Naive thymus-derived CD4-positive, alpha-beta T cell (primary cell): ENCODE measurements around the gene ADGRB3. TPM values are rescaled to one million over a fixed set of nuclear protein-coding genes. Genes with fewer than 3 reads are reported as not detected.

ENCODE experiments used
- ATAC-seq: fragments of 150-1000 bp; cut with Tn5 transposase; 2 replicates; pipeline ENCODE4 v1.10.0; 2021; ENCODE audit warnings: mild to moderate bottlenecking, moderate library complexity
- CTCF ChIA-PET: fragments of 350-600 bp; sonication (Branson Sonifier 250); formaldehyde crosslinking; loops from one replicate; lab custom pipeline; 2021; ENCODE audit warnings: antibody characterized with exemption; lab: Charles Lee
- POLR2A ChIA-PET: fragments of 350-600 bp; sonication (Branson Sonifier 250); formaldehyde crosslinking; loops from one replicate; lab custom pipeline; 2021; ENCODE audit warnings: antibody characterized with exemption, inconsistent platforms; lab: Charles Lee
- DNase-seq, 9 donors: peaks; one replicate each; pipeline versions ENCODE4 v3.0.0 to v3.0.0-alpha.2; 2020 to 2022; ENCODE audit warnings: mixed read lengths in 1 of 9
- H3K27ac ChIP-seq: one replicate; pipeline ENCODE4 v1.7.0; 2013; ENCODE audit warnings: mild to moderate bottlenecking, low read depth, low read length, moderate library complexity
- H3K27me3 ChIP-seq, 2 donors: one replicate each; pipeline ENCODE4 v1.7.0; 2013; ENCODE audit warnings: low read length in 2 of 2, mild to moderate bottlenecking in 2 of 2, moderate library complexity in 2 of 2; ENCODE audit not compliant: control insufficient read depth in 2 of 2, insufficient read depth in 2 of 2
- H3K36me3 ChIP-seq, 3 experiments: 1 replicate in 2 of 3; 2 replicates in 1 of 3; pipeline ENCODE4 v1.7.0; 2013; ENCODE audit warnings: low read length in 3 of 3, mild to moderate bottlenecking in 3 of 3, moderate library complexity in 1 of 3; ENCODE audit not compliant: insufficient read depth in 3 of 3, control insufficient read depth in 2 of 3
- H3K4me1 ChIP-seq, 2 donors: one replicate each; pipeline ENCODE4 v1.7.0; 2013; ENCODE audit warnings: low read length in 2 of 2, mild to moderate bottlenecking in 2 of 2, moderate library complexity in 1 of 2; ENCODE audit not compliant: control insufficient read depth in 2 of 2, insufficient read depth in 2 of 2
- H3K4me3 ChIP-seq: 2 replicates; pipeline ENCODE4 v1.7.0; 2013; ENCODE audit warnings: mild to moderate bottlenecking, low read length
- H3K9me3 ChIP-seq, 3 experiments: 1 replicate in 2 of 3; 2 replicates in 1 of 3; pipeline ENCODE4 v1.7.0; 2013; ENCODE audit warnings: low read length in 3 of 3; ENCODE audit not compliant: control insufficient read depth in 2 of 3
- H3K27ac Mint-ChIP-seq, 9 donors: one replicate each; pipeline ENCODE4 v1.8.0; 2020 to 2022; ENCODE audit warnings: mixed read lengths in 9 of 9, mild to moderate bottlenecking in 8 of 9, moderate library complexity in 5 of 9, inconsistent platforms in 2 of 9
- H3K27me3 Mint-ChIP-seq, 5 donors: one replicate each; pipeline ENCODE4 v1.8.0; 2021 to 2022; ENCODE audit warnings: mixed read lengths in 5 of 5, mild to moderate bottlenecking in 1 of 5
- H3K36me3 Mint-ChIP-seq, 5 donors: one replicate each; pipeline ENCODE4 v1.8.0; 2020 to 2022; ENCODE audit warnings: mixed read lengths in 5 of 5, mild to moderate bottlenecking in 3 of 5, inconsistent platforms in 1 of 5
- H3K4me1 Mint-ChIP-seq, 7 donors: one replicate each; pipeline ENCODE4 v1.8.0; 2020 to 2022; ENCODE audit warnings: mixed read lengths in 7 of 7, mild to moderate bottlenecking in 3 of 7, inconsistent platforms in 1 of 7
- H3K4me3 Mint-ChIP-seq, 10 donors: one replicate each; pipeline ENCODE4 v1.8.0; 2020 to 2022; ENCODE audit warnings: mild to moderate bottlenecking in 10 of 10, mixed read lengths in 10 of 10, moderate library complexity in 6 of 10, inconsistent platforms in 2 of 10
- H3K9me3 Mint-ChIP-seq, 11 donors: one replicate each; pipeline ENCODE4 v1.8.0; 2020 to 2022; ENCODE audit warnings: mixed read lengths in 11 of 11, mild to moderate bottlenecking in 4 of 11, inconsistent platforms in 1 of 11, moderate library complexity in 1 of 11
- intact Hi-C, 2 donors: fragments of 100-400 bp; cut with micrococcal nuclease; formaldehyde crosslinking; loops; one replicate each; pipeline ENCODE4 v1.15.1; 2023
- polyA plus RNA-seq, 2 donors: library from polyadenylated mRNA; unstranded; fragments of 300-500 nt; fragmentation: Illumina TruSeq; gene quantifications; one replicate each; pipeline ENCODE4 v1.2.3, GENCODE V29; 2021
- total RNA-seq, 6 experiments: library from RNA in 5 of 6; stranded (reverse) in 5 of 6; gene quantifications; 1 replicate in 5 of 6; 2 replicates in 1 of 6; pipeline ENCODE4 v1.2.3 and lab custom pipeline; 2021 to 2026

Gene ADGRB3
- total and polyA plus RNA-seq, 7 experiments from 2014 or later, result not detected

GRCh38 chr6:68852791-68853190 lies 217.7 kb downstream of the ADGRB3 start:
- Histone ChIP-seq H3K27me3 (no peaks in the 10 kb centered on the region), H3K27ac (no peak overlapping the region), H3K4me1 (no peaks in the 10 kb centered on the region), H3K36me3 (no peaks in the 10 kb centered on the region), H3K4me3 (no peak overlapping the region), H3K9me3 (no peaks in the 10 kb centered on the region)
- peaks cover 0 to 17% (median 5%) of the 10 kb centered on the region in 11 donors for H3K9me3 Mint-ChIP-seq
- H3K27me3 Mint-ChIP-seq, result no peaks in the 10 kb centered on the region
- no peak overlapping the region for H3K4me3 Mint-ChIP-seq
- ATAC-seq, result no peak
- intact Hi-C loops, result no loop called here
- no peak overlapping the region for H3K27ac Mint-ChIP-seq
- peaks cover 0 to 4% (median 0%) of the 10 kb centered on the region in 5 donors for H3K36me3 Mint-ChIP-seq
- no peak for DNase-seq
- no peaks in the 10 kb centered on the region for H3K4me1 Mint-ChIP-seq
- CTCF ChIA-PET, result no interaction called here
- POLR2A ChIA-PET, result no interaction called here

DNA sequence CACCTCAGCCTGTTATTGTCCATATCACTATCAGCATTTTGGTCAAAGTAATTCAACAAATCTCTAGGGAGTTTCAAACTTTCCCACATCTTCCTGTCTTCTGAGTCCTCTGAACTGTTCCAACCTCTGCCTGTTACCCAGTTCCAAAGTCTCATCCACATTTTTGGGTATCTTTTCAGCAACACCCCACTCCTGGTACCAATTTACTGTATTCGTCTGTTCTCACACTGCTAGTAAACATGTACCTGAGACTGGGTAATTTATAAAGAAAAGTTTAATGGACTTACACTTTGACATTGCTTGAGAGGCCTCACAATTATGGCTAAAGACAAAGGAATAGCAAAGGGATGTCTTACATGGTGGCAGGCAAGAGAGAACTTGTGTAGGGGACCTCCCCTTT lies 224.2 kb downstream of the ADGRB3 start:
- H3K4me3 Mint-ChIP-seq, result no peak overlapping the region
- ChIA-PET POLR2A (no interaction called here), CTCF (no interaction called here)
- Histone ChIP-seq H3K4me1 (no peaks in the 10 kb centered on the region), H3K9me3 (peaks cover 0 to 9% (median 0%) of the 10 kb centered on the region in 3 experiments), H3K4me3 (no peak overlapping the region), H3K27ac (no peak overlapping the region), H3K36me3 (no peaks in the 10 kb centered on the region), H3K27me3 (no peaks in the 10 kb centered on the region)
- ATAC-seq (no peak), DNase-seq (no peak)
- peaks cover 0 to 7% (median 4%) of the 10 kb centered on the region in 5 donors for H3K36me3 Mint-ChIP-seq
- no peak overlapping the region for H3K27ac Mint-ChIP-seq
- H3K27me3 Mint-ChIP-seq, result no peaks in the 10 kb centered on the region
- no peaks in the 10 kb centered on the region for H3K4me1 Mint-ChIP-seq
- H3K9me3 Mint-ChIP-seq, result peaks cover 7 to 46% (median 10%) of the 10 kb centered on the region in 11 donors
- intact Hi-C loops, result no loop called here

DNA sequence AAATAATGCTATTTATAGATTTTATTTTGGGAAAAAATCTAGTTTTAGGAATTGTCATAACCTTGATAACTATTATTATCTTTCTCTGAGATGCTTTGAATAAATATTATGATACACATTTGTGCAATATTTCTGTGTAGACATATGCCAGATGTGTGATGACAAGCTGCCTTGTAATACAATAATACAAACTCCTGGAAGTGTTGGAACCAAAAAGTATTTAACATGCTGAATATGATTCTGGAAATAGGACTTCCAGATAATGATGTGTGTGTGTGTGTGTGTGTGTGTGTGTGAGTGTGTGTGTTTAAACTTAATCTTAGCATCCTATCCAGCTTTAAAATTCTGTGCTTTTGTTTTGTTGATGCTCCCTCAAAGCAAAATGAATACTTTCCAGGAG lies 233.6 kb downstream of the ADGRB3 start:
- no peaks in the 10 kb centered on the region for H3K4me1 ChIP-seq
- no peaks in the 10 kb centered on the region for H3K27me3 ChIP-seq
- Mint-ChIP-seq H3K9me3 (peaks cover 0 to 13% (median 7%) of the 10 kb centered on the region in 11 donors), H3K27ac (no peak overlapping the region), H3K4me3 (no peak overlapping the region), H3K27me3 (no peaks in the 10 kb centered on the region), H3K36me3 (peaks cover 0 to 8% (median 0%) of the 10 kb centered on the region in 5 donors), H3K4me1 (no peaks in the 10 kb centered on the region)
- H3K27ac ChIP-seq, result no peak overlapping the region
- ATAC-seq, result no peak
- H3K9me3 ChIP-seq, result no peaks in the 10 kb centered on the region
- no peak overlapping the region for H3K4me3 ChIP-seq
- intact Hi-C loops, result no loop called here
- no peak for DNase-seq
- ChIA-PET POLR2A (no interaction called here), CTCF (no interaction called here)
- H3K36me3 ChIP-seq, result no peaks in the 10 kb centered on the region

DNA sequence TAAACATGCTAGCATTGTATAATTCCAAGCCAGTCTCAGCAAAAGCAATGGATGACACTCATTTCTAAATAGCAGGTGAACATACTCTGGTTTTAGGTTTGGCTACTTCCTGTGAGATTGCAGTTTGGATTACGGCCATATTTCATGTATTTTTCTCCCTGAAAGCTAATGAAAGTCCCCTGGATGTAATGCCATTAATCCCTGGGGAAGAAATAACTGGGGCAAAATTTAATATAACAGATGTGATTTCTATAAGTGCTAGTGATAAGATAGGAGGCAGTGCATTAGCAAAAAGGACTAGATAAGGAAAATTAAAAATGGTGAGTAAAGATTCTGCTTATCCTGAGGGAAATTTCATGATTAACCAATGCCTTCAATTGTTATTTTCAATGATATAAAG lies 238.2 kb downstream of the ADGRB3 start:
- no peaks in the 10 kb centered on the region for H3K9me3 ChIP-seq
- CTCF ChIA-PET, result interaction anchor here (0.6 kb wide), 1 partner anchor 1796 kb away, joined by 3 read pairs; no protein-coding TSS in a partner anchor
- H3K27me3 ChIP-seq, result no peaks in the 10 kb centered on the region
- H3K9me3 Mint-ChIP-seq, result peaks cover 0 to under 1% (median 0%) of the 10 kb centered on the region in 11 donors
- no peaks in the 10 kb centered on the region for H3K27me3 Mint-ChIP-seq
- H3K4me3 Mint-ChIP-seq, result no peak overlapping the region
- ATAC-seq (no peak), DNase-seq (no peak)
- intact Hi-C loops, result loop anchor here in 1 of 2 donors (10.0 kb wide), 1 partner anchor 852 kb away; no protein-coding TSS in a partner anchor
- H3K36me3 ChIP-seq, result no peaks in the 10 kb centered on the region
- no peak overlapping the region for H3K27ac ChIP-seq
- H3K4me3 ChIP-seq, result no peak overlapping the region
- POLR2A ChIA-PET, result no interaction called here
- H3K27ac Mint-ChIP-seq, result no peak overlapping the region
- H3K36me3 Mint-ChIP-seq, result no peaks in the 10 kb centered on the region
- no peaks in the 10 kb centered on the region for H3K4me1 ChIP-seq
- no peaks in the 10 kb centered on the region for H3K4me1 Mint-ChIP-seq

GRCh38 chr6:68874747-68875146 lies 239.7 kb downstream of the ADGRB3 start:
- ChIA-PET CTCF (no interaction called here), POLR2A (no interaction called here)
- Histone ChIP-seq H3K9me3 (no peaks in the 10 kb centered on the region), H3K27me3 (no peaks in the 10 kb centered on the region), H3K36me3 (no peaks in the 10 kb centered on the region), H3K27ac (no peak overlapping the region), H3K4me1 (no peaks in the 10 kb centered on the region), H3K4me3 (no peak overlapping the region)
- H3K9me3 Mint-ChIP-seq, result no peaks in the 10 kb centered on the region
- H3K4me1 Mint-ChIP-seq, result no peaks in the 10 kb centered on the region
- intact Hi-C loops, result loop anchor here in 1 of 2 donors (5.0 to 10.0 kb wide), 2 partner anchors 93 to 850 kb away; no protein-coding TSS in a partner anchor
- no peak for ATAC-seq
- H3K27ac Mint-ChIP-seq, result no peak overlapping the region
- DNase-seq, result no peak
- H3K4me3 Mint-ChIP-seq, result no peak overlapping the region
- no peaks in the 10 kb centered on the region for H3K27me3 Mint-ChIP-seq
- no peaks in the 10 kb centered on the region for H3K36me3 Mint-ChIP-seq

GRCh38 chr6:68875403-68875802 lies 240.3 kb downstream of the ADGRB3 start:
- POLR2A ChIA-PET, result no interaction called here
- Mint-ChIP-seq H3K27ac (no peak overlapping the region), H3K4me1 (no peaks in the 10 kb centered on the region), H3K27me3 (no peaks in the 10 kb centered on the region), H3K4me3 (no peak overlapping the region), H3K36me3 (no peaks in the 10 kb centered on the region), H3K9me3 (no peaks in the 10 kb centered on the region)
- no peak for DNase-seq
- H3K36me3 ChIP-seq, result no peaks in the 10 kb centered on the region
- intact Hi-C loops, result loop anchor here in 1 of 2 donors (5.0 to 10.0 kb wide), 2 partner anchors 92 to 849 kb away; no protein-coding TSS in a partner anchor
- no peak overlapping the region for H3K27ac ChIP-seq
- no peak overlapping the region for H3K4me3 ChIP-seq
- no peak for ATAC-seq
- no peaks in the 10 kb centered on the region for H3K9me3 ChIP-seq
- H3K4me1 ChIP-seq, result no peaks in the 10 kb centered on the region
- CTCF ChIA-PET, result no interaction called here
- no peaks in the 10 kb centered on the region for H3K27me3 ChIP-seq

- H3K4me1 ChIP-seq, result no peaks in the 10 kb centered on the region
- intact Hi-C loops, result loop anchor here in 1 of 2 donors (2.0 to 10.0 kb wide), 3 partner anchors 90 to 1232 kb away; no protein-coding TSS in a partner anchor
- DNase-seq, result no peak
- POLR2A ChIA-PET, result no interaction called here
- Mint-ChIP-seq H3K4me3 (no peak overlapping the region), H3K27ac (no peak overlapping the region), H3K4me1 (no peaks in the 10 kb centered on the region), H3K36me3 (no peaks in the 10 kb centered on the region), H3K9me3 (no peaks in the 10 kb centered on the region), H3K27me3 (peaks cover 0 to 3% (median 0%) of the 10 kb centered on the region in 5 donors)
- H3K27ac ChIP-seq, result no peak overlapping the region
- no peak overlapping the region for H3K4me3 ChIP-seq
- no peaks in the 10 kb centered on the region for H3K9me3 ChIP-seq
- no peaks in the 10 kb centered on the region for H3K27me3 ChIP-seq
- no peaks in the 10 kb centered on the region for H3K36me3 ChIP-seq
- CTCF ChIA-PET, result no interaction called here
- no peak for ATAC-seq
Observed at GRCh38 chr6:68876792-68877493, 241.9 kb downstream of the ADGRB3 start.
